GM04504 (cell line): ENCODE results near the gene GMPR2.
"Not testable (repeated sequence)": the region's sequence is repeated elsewhere in the genome, so short reads cannot be mapped to it uniquely, and the experiment has no call there.

Experiments used
- DNase-seq: peaks from one replicate; pipeline ENCODE4 v3.0.0-alpha.2; 2012; ENCODE audit warnings: low read depth

GMPR2 gene

DNA sequence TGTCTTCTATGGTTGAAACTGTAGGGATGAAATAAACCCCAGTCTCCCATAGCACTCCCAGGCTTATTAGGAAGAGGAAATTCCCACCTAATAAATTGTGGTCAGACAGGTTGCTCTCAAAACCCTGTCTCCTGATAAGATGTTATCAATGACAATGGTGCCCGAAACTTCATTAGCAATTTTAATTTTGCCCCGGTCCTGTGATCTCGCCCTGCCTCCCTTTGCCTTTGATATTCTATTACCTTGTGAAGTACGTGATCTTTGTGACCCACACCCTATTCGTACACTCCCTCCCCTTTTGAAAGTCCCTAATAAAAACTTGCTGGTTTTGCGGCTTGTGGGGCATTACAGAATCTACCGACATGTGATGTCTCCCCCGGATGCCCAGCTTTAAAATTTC, 30.2 kb upstream of the GMPR2 start:
- not testable (repeated sequence) for DNase-seq

DNA sequence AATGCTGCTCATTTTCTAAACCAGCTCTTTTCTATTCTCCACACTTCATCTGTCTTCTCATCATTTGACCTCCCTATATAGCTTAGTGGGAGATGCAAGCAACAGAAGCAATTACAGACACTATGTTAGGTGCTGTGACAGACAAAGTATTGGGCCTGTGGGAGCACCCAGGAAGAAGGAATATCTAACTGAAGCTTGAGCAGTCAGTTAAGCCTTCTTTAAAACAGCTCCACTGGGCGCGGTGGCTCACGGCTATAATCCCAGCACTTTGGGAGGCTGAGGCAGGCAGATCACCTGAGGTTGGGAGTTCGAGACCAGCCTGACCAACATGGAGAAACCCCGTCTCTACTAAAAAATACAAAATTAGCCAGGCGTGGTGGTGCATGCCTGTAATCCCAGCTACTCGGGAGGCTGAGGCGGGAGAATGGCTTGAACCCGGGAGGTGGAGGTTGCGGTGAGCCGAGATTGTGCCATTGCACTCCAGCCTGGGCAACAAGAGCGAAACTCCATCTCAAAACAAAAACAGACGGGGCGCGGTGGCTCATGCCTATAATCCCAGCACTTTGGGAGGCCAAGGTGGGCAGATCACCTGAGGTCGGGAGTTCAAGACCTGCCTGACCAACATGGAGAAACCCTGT, 29.4 kb upstream of the GMPR2 start:
- not testable (repeated sequence) for DNase-seq

- no peak for DNase-seq
Observed at GRCh38 chr14:24204163-24205146, 28.3 kb upstream of the GMPR2 start.

DNA sequence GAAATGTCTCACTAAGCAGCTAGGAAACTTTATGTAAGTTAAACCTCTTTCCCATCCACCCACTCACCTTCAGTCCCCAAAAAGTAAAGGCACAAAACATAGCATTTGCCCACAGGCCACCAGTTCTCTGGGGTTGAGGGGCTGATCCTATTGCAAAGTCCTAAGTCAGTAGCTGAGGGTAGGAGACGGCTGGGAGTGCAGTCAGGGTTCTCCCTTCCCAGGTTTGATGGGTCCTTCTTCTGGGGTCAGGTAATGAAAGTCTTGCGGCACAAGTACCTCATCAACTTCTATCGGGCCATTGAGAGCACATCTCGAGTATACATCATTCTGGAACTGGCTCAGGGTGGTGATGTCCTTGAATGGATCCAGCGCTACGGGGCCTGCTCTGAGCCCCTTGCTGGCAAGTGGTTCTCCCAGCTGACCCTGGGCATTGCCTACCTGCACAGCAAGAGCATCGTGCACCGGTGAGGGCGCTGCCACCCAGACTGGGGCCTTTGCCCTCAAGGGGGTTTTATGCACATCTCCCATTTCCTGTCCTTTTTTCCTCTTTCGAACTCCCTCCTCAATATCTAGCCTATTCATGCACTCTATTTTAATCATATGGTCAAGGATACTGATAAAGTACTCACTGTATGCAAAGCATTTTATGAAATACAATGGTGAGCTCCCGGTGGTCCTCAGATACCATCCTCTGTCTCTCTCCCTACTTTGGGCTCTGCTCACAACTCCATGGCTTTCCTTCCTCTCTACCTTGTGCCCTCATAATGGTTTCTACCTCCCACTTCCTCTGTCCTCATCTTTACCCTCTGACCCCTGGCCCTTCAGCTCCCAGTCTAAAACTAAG, 26.2 kb upstream of the GMPR2 start:
- DNase-seq, result no peak

DNA sequence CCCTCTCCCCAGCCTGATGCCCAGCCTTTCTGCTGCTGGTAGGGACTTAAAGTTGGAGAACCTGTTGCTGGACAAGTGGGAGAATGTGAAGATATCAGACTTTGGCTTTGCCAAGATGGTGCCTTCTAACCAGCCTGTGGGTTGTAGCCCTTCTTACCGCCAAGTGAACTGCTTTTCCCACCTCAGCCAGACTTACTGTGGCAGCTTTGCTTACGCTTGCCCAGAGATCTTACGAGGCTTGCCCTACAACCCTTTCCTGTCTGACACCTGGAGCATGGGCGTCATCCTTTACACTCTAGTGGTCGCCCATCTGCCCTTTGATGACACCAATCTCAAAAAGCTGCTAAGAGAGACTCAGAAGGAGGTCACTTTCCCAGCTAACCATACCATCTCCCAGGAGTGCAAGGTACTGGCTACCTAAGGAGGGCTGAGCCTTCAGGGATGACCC, 25.6 kb upstream of the GMPR2 start:
- no peak for DNase-seq

DNA sequence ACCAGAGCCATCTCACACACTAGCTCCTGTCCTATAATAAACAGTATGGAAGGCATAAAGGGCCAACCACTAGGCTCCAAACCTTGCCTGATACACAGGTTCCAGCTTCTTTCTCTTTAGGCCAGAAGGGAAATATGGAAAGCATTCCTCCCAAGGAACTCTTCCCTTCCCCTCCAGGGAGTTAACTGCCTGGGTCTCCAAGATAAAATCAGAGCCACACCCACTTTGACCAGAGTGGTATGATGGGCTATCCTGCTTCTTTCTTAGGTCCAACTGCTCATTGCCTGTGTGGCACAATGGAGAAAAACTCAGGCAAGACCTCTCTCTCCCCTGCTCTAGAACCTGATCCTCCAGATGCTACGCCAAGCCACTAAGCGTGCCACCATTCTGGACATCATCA, 25.1 kb upstream of the GMPR2 start:
- DNase-seq, result no peak

- DNase-seq, result no peak
Observed at GRCh38 chr14:24211311-24211710, 21.4 kb upstream of the GMPR2 start.

DNA sequence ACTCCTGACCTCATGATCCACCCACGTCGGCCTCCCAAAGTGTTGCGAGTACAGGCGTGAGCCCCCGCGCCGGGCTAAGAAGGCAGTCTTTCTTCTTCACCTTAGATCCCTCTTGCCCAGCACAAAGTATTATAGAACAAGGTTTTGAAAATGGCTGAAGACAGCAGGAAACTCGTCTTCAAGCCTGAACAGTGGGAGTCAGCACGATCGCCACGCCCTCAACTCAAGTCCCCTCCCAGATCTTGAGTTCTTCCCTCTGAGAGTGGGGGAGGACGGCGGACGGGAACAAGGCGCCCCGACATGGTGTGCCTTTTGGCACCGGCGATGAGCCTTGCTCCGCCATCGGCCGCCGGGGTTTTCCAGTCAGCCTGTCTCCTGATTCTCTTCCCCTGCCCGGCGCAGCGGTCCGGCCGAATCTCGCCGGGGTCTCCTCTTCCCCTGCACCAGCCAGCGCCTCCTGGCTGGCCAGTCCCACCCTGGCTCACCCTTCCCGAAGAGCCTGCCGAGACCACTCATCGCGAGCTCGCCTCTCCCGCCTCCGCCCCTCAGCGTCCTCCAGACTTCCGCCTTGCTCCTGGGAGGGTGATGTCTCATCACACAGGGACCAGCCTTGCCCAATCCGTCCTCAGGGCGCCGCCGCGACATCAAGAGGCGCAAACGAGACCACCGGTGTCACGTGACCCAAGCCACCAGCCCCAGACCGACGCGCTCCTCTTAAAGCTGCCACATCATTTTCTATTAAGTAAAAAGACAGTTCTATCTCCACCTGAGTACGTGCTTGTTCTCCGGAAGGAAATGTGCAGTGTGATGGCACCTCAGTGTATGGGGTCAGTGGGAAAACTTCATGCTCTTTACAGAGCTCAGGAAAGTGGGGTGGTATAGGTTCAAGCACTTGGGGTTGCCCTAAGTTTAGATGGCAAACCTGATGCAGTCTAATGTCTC, 19.5 kb upstream of the GMPR2 start, which contains the start of gene CHMP4A:
Gene CHMP4A (minus strand): TSS at position 565 of the 942 bp plus-strand sequence. CDS start 49 bp downstream, at position 516.
- peak; percentile 96 for DNase-seq

DNA sequence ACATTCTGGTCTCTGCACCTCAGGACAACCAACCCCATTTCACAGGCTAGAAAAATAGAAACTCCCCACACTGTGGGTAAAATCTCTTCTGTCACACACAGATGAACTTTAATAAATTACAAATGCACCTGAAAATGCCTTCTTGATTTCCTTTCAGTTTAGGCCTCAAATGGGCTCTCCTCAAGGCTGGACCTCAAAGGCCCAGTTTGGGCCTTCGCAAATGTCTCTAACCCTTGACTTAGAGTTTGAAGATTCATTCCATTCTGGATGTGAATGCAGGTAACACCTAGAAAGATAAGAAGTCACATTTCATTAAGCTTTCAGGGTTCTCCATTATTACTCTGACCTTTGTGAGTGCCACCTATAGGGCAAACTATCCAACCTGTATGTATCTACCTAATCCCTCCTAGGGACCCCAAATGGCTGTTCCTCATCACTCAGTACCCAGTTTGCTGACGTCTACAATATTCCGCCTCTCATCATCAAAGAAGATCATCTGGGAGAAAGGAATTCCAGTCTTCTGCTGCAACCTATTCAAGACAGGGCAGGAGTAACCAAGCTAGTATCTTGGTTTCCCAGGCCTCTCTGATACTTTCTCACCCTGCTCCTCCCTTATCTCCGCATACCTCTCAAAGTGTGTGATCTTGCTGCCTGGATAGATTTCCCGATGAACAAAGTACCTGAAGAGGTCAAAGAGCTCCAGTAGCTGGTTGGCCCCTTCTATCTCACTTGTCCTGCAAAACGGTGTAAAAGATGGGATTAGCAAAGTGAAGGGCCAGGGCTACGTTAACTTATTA, 18.7 kb upstream of the GMPR2 start:
- DNase-seq, result no peak

- peak; percentile 65 for DNase-seq
Observed at GRCh38 chr14:24215495-24216344, 17.0 kb upstream of the GMPR2 start, which contains the start of gene MDP1. Gene MDP1 (minus strand): TSS chr14:24216066. CDS start chr14:24215955, 111 bp downstream.

DNA sequence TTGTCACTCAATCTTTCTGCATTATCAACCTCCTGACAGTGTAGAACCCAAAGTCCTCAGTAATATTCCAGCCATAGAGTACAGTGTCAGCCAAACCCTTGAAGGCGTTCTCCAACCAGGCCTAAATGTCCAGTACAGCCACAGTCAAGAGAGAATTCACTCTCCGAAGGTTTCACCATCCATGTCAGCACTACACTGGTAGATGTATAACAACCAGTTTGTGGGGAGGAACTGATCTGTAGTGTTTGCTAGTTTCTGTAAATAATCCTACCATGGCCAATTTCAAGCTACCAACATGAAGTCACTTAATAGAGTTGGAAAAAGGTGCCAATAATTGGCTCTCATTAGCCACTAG, 16.4 kb upstream of the GMPR2 start:
- DNase-seq, result no peak

DNA sequence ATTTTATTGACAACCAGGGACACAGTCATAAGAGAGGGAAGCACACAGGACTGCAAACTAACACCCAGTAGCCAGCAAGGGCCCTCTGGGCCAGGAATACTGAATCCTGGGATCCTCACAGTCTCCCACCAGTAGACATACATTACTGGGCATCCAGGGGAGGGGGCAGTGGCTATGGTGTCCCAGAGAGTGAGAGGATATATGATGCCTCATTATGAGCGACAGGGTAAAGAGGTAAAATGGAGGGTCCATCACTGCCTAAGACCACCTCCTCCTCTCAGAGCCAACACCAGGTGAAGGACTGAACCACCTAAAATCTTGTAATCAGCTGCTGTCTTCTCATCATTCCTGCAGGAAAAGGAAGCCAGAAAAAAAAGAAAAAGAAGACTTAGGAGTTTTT, 15.9 kb upstream of the GMPR2 start:
- not testable (repeated sequence) for DNase-seq

DNA sequence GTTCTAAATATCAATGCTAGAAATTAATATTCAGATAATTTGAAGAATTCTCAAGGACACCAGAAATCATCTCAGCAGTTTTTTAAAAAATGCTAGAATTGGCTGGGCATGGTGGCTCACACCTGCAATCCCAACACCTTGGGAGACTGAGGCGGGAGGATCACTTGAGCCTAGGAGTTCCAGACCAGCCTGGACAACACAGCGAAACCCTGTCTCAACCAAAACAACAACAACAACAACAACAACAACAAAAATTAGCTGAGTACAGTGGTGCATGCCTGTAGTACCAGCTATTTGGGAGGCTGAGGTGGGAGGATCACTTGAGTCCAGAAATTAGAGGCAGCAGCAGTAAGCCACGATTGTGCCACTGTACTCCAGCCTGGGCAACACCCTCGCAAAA, 13.6 kb upstream of the GMPR2 start:
- no peak for DNase-seq

- no peak for DNase-seq
Observed at GRCh38 chr14:24219521-24219920, 13.2 kb upstream of the GMPR2 start.

- DNase-seq, result not testable (repeated sequence)
Observed at GRCh38 chr14:24222987-24223386, 9.7 kb upstream of the GMPR2 start.

DNA sequence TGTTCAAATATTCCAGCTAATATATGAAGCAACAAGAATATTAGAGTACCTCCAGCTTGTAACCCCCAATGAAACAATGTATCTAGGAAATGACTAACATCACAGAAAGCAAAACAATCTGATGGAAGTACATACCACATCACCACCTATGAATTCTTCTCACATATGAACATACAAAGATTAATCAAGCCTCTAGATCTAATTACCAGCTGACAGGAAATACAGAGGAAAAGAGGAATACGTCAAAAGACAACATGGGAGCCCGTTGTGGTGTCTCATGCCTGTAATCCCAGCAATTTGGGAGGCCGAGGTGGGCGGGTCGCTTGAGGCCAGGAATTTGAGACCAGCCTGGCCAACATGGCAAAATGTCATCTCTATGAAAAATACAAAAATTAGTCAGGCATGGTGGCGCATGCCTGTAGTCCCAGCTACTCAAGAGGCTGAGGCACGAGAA, 8.1 kb upstream of the GMPR2 start:
- DNase-seq, result peak; percentile 54

GRCh38 chr14:24226473-24226872, 6.3 kb upstream of the GMPR2 start:
- no peak for DNase-seq

DNA sequence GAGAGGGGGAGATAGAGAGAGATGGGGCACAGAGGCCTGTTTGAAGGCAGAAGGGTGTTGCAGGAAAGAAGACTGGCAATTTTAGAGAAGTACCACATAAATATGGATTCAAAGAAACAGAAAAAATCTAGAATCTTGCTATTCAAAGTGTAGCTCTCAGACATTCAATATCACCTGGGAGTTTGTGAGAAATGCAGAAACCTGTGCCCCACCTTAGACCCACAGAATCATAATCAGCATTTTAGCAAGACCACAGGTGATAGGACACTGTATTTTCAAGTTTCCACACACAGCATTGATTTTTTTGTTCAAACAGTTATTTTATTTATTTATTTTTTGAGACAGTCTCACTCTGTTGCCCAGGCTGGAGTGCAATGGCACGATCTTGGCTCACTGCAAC, 3.8 kb upstream of the GMPR2 start:
- DNase-seq, result no peak
